ENCODE results near the gene NAV3. TPM values are rescaled to one million over a fixed set of nuclear protein-coding genes. Genes with fewer than 3 reads are reported as not detected.
A peak's percentile ranks its signal among the peaks of the same experiment; 100 is the strongest.

The NAV3 gene
- total and polyA plus RNA-seq, 2 of the 4 experiments (the other 2 are of a cell fraction), result 25.5 to 106 TPM

GRCh38 chr12:77965790-77966189 lies 135.1 kb downstream of the NAV3 start:
- Histone ChIP-seq H3K4me2 (ENCODE audit: low read depth, low read length) (peak overlapping the region; percentile 84), H3K4me3 (ENCODE audit: insufficient read depth, low read depth, low read length) (peak overlapping the region; percentile 7; the same call in 1 of the 2 replicates), H3K56ac (ENCODE audit: extremely low read depth, insufficient read depth, low read length) (no peak overlapping the region), H3K18ac (ENCODE audit: low read depth, low read length) (peak overlapping the region; percentile 87; the same call in 1 of the 2 replicates), H4K91ac (ENCODE audit: insufficient read depth, low read depth, low read length) (no peak overlapping the region), H2AFZ (replicated peaks; ENCODE audit: low read length, poor library complexity) (no peak overlapping the region), H3K9ac (ENCODE audit: low read depth, low read length) (peak overlapping the region; percentile 26; the same call in 1 of the 2 replicates), H3K9me3 (ENCODE audit: control insufficient read depth, insufficient read depth, low read length) (no peaks in the 10 kb centered on the region), H4K8ac (ENCODE audit: low read depth in 2 of 2, low read length in 2 of 2) (no peak overlapping the region; a peak in 1 of 4 replicates), H2AK9ac (replicated peaks; ENCODE audit: low read depth, low read length, poor library complexity) (no peak overlapping the region), H2BK120ac (ENCODE audit: low read depth, low read length) (no peak overlapping the region), H4K5ac (ENCODE audit: low read depth, low read length) (no peak overlapping the region), H3K4ac (ENCODE audit: low read depth, low read length) (no peak overlapping the region), H3K27me3 (ENCODE audit: control insufficient read depth, insufficient read depth, low read length) (no peaks in the 10 kb centered on the region), H3K9me1 (ENCODE audit: insufficient read depth, low read length) (peaks cover 7% of the 10 kb centered on the region), H3K79me1 (ENCODE audit: low read depth in 1 of 2, low read length in 2 of 2) (peaks cover 20 to 23% of the 10 kb centered on the region in 2 experiments), H4K20me1 (ENCODE audit: insufficient read depth, low read length) (no peaks in the 10 kb centered on the region), H3K4me1 (ENCODE audit: control insufficient read depth, insufficient read depth, low read length) (peaks cover 3% of the 10 kb centered on the region; the same call in 1 of the 2 replicates), H2BK15ac (ENCODE audit: low read depth, low read length) (no peak overlapping the region), H3K36me3 (ENCODE audit: control insufficient read depth, insufficient read depth, low read length) (peaks cover 4% of the 10 kb centered on the region; the same call in 1 of the 2 replicates), H3K14ac (replicated peaks; ENCODE audit: low read depth, low read length) (no peak overlapping the region), H2AK5ac (ENCODE audit: low read depth, low read length) (no peak overlapping the region), H2BK5ac (ENCODE audit: low read depth, low read length, poor library complexity, severe bottlenecking) (peak overlapping the region; percentile 42), H2BK20ac (ENCODE audit: low read depth, low read length) (no peak overlapping the region), H3K23ac (ENCODE audit: low read depth, low read length) (no peak overlapping the region), H3K27ac (ENCODE audit: insufficient read depth, low read length) (peak overlapping the region; percentile 50; the same call in 1 of the 2 replicates)
- CTCF ChIA-PET, result no interaction called here
- intact Hi-C loops (cut with micrococcal nuclease) (no loop called here), dilution Hi-C loops (cut with HindIII; ENCODE audit: low sequenced_read_pairs, unreplicated experiment) (no loop called here), in situ Hi-C loops (cut with MboI; ENCODE audit: low sequenced_read_pairs) (no loop called here)
- no CpG with 5 or more reads among the region's 3 CpGs for WGBS, 2 experiments (ENCODE audit: extremely low coverage in 2 of 2, insufficient read length in 1 of 2)
- DNase-seq, result peak; percentile 17
- POLR2A ChIA-PET (ENCODE audit: unreplicated experiment), result no interaction called here
- TF ChIP-seq MAZ (IDR thresholded peaks at IDR 0.05; ENCODE audit: borderline replicate concordance, low read depth, low read length) (no peak), ELK1 (IDR thresholded peaks at IDR 0.05; ENCODE audit: borderline replicate concordance, low read depth, low read length) (no peak), RCOR1 (IDR thresholded peaks at IDR 0.05; ENCODE audit: insufficient replicate concordance, low read length) (no peak), RFX5 (IDR thresholded peaks at IDR 0.05; ENCODE audit: low read depth, low read length) (no peak), CHD1 (IDR thresholded peaks at IDR 0.05; ENCODE audit: low read depth, low read length) (no peak), MAFK (IDR thresholded peaks at IDR 0.05; ENCODE audit: low read depth, low read length) (no peak), POLR2A (IDR thresholded peaks at IDR 0.05; ENCODE audit: low read depth, low read length) (no peak), RAD21 (IDR thresholded peaks at IDR 0.05; ENCODE audit: low read length) (no peak), CEBPB (IDR thresholded peaks at IDR 0.05; ENCODE audit: low read depth, low read length) (no peak), MXI1 (IDR thresholded peaks at IDR 0.05; ENCODE audit: borderline replicate concordance, low read depth, low read length) (no peak), FOS (IDR thresholded peaks at IDR 0.05; ENCODE audit: low read depth, low read length) (no peak), NFE2L2 (IDR thresholded peaks at IDR 0.05; ENCODE audit: low read depth, low read length) (no peak), BHLHE40 (IDR thresholded peaks at IDR 0.05; ENCODE audit: low read depth, low read length) (no peak), SMC3 (IDR thresholded peaks at IDR 0.05; ENCODE audit: low read depth, low read length) (no peak)
- TF ChIP-seq, protein P1, sequence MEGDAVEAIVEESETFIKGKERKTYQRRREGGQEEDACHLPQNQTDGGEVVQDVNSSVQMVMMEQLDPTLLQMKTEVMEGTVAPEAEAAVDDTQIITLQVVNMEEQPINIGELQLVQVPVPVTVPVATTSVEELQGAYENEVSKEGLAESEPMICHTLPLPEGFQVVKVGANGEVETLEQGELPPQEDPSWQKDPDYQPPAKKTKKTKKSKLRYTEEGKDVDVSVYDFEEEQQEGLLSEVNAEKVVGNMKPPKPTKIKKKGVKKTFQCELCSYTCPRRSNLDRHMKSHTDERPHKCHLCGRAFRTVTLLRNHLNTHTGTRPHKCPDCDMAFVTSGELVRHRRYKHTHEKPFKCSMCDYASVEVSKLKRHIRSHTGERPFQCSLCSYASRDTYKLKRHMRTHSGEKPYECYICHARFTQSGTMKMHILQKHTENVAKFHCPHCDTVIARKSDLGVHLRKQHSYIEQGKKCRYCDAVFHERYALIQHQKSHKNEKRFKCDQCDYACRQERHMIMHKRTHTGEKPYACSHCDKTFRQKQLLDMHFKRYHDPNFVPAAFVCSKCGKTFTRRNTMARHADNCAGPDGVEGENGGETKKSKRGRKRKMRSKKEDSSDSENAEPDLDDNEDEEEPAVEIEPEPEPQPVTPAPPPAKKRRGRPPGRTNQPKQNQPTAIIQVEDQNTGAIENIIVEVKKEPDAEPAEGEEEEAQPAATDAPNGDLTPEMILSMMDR (conservative IDR thresholded peaks at IDR 0.05; ENCODE audit: low read depth, low read length), result no peak
- TF ChIP-seq, protein P2, sequence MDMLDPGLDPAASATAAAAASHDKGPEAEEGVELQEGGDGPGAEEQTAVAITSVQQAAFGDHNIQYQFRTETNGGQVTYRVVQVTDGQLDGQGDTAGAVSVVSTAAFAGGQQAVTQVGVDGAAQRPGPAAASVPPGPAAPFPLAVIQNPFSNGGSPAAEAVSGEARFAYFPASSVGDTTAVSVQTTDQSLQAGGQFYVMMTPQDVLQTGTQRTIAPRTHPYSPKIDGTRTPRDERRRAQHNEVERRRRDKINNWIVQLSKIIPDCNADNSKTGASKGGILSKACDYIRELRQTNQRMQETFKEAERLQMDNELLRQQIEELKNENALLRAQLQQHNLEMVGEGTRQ (IDR thresholded peaks at IDR 0.05; ENCODE audit: low read depth, low read length), result no peak
- BruUV-seq (replicated peaks), result no TSS peak
- peak; percentile 54 for ATAC-seq (ENCODE audit: low read depth)

All from IMR-90 (cell line).